Dedifferentiated amniotic fluid mesenchymal stem cell (primary cell): Measurements from ENCODE around the gene JADE2.

ENCODE experiments used
- DNase-seq: peaks from one replicate; pipeline ENCODE4 v3.0.0-alpha.2; 2016; ENCODE audit errors: extremely low spot score

The JADE2 gene

DNA sequence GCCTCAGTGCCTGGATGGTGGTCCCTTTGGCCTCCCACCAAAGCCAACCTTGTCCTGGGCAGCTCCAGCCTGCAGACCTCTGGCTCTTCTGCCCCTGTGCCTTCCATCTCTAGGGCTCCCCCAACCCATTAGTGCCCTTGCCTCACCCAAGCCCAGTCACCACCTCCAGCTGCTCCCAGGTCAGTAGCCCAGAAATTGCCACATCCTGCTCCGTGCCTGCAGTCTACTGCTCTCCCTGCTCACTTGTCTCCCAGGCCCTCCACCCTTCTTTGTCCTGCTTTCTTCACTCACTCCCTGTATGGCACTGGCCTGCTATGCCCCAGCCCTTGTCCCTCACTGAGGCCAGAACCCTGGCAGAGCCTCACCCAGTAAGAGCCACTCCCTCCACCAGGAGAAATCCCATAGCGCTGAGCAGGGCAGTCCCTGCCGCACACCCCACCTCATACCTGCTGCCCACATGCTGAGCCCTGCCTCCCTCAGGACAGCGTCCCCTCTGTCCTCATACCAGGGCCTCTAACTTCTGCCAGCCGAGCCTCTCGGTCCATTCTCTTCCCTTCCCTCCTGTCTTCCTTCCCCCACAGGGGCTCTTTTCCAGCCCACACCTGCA lies 44.4 kb downstream of the JADE2 start:
- DNase-seq, result no peak

DNA sequence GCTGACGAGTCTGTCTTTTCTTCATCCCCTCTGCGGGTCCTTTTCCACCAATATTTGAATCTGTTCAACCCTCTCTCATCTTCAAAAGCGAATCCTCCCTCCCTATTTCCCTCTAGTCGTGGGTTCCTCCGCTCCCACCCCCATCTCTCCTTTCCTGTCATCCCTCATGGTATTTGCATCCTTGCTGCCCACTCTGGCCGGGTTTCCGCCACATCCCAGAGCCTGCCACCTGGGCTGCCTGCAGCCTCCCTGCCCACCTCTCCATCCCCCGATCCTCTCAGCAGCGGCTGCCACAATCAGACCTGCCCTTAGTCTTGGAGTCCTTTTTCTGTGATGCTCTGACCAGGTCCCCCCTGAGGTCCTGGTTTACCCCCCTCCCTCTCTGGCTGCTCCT lies 44.9 kb downstream of the JADE2 start:
- DNase-seq, result no peak

DNA sequence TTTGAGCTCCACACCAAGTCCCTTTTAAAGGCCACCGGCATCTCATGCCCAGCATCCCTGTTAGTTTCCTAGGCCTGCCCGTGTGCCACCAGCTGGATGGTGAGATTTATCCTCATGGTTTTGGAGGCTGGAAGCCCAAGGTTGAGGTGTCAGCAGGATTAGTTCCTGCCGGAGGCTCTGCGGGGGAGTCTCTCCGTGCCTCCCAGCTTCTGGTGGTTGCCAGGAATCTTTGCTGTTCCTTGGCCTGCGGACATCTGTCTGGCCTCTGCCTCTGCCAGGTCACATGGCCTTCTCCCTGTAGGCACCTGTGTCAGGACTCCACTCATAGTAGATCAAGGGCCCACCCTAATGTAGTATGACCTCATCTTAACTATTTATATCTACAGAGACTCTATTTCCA lies 45.4 kb downstream of the JADE2 start:
- DNase-seq, result no peak

DNA sequence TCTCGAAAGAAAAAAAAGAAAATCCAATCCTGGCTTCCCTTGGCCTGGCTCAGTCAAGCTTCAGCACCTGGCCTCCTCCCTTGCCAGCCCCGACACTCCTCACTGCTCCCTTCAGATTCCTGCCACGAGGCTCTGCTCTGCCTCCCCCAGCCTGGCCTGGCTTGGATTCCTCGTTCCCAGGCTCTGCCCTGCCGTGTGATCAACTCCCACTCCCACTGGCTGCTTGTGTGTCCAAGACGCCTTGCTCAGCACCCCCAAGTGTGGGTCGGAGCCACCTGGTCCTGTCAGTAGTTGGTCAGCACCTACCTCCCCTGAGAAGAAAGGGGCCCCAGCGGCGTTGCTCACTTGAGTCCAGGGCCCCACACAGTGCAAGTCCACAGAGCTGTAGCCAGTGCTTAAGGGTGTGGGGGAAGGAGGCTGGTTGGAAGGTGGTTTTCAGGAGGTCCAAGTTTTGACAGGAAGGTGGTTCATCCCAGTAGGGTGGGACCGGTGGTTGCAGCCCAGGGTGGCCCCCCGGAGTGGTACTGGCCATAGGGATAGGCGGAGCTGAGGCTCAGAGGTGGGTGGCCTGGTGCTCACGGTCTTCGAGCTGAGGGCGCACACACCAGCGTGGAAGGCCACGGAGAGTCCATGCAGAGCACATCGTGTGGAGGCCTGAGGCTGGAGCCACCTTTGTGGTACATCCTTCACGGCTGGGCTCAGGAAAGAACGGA lies 46.4 kb downstream of the JADE2 start:
- no peak for DNase-seq

DNA sequence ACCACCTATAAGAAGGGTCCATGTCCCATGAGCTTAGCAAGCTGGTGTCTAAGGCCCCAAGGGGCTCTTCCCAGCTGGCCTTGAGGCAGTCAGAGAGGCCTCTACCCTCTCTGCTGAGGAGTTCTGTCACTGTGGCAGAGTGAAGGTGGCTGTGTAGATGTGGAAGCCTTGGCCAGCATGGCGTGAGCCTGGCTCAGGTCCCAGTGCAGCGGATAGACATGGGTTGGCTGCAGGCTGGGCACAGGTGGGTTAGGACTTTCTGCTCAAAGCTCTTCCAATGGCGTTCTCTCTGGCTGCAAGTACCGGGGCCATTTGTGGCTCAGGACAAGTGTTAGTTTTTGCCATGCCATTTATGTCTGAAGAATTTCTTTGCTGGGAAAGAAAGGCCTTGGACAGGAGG lies 47.3 kb downstream of the JADE2 start:
- DNase-seq, result no peak

DNA sequence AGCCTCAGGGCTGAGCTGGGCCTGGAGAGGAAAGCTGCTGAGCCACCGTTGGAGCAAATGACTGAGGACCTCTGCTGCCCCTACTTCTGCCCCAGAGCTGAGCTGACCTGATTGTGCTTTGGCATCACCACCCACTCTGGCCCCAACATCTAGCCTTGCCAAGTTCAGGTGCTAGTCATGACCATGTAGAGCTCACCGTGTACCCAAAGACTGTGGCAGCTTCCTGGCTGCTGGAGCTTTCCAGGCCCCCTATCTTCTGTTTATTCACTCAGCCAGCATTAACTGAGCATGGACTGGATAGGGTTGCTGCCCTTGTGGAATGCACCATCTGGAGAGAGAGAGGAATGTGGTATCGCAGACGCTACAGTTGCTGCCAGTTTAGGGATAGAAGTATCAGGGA lies 49.1 kb downstream of the JADE2 start:
- peak; percentile 33 for DNase-seq

DNA sequence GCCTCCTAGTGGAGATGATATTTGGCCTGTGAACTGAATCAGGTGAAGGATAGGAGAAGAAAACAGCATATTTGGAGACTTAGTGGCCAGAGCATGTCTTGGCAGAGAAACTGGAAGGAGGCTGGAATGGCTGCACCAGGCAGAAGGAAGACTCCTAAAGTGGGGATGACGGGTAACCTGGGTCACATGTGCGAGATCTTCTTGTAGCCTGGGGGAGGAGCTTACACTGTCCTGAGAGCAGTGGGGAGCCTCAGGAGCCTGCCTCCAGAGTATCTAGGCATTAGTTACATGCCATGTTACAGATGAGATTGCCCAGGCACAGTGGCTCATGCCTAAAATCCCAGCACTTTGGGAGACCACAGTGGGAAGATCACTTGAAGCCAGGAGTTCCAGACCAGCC lies 49.8 kb downstream of the JADE2 start:
- no peak for DNase-seq

DNA sequence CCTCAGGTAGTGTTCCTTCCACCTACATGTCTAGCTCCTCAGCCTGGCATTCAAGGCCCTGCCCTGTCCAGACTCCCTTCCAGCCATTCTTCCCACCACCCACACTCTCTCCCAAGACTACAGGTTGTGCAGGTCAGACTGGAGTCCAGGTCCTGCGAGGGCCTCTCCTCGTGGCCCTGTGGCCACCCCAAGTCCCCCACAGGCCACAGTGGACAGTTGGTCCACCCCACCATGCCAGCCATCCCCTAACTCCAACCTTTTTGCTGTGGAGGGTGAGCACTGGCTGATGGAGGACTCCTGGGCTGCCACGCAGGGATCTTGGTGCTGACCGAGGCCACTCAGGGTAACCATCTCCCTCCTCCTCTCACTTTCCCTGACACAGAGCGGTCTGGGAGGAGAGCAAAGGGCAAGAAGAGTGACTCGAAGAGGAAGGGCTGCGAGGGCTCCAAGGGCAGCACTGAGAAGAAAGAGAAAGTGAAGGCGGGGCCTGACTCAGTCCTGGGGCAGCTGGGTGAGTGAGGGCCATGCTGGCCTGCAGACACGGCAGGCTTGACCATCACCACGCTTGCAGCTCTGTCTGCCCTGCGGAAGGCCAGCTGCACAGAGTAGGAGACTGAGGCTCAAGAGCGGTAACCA lies 51.0 kb downstream of the JADE2 start:
- no peak for DNase-seq

DNA sequence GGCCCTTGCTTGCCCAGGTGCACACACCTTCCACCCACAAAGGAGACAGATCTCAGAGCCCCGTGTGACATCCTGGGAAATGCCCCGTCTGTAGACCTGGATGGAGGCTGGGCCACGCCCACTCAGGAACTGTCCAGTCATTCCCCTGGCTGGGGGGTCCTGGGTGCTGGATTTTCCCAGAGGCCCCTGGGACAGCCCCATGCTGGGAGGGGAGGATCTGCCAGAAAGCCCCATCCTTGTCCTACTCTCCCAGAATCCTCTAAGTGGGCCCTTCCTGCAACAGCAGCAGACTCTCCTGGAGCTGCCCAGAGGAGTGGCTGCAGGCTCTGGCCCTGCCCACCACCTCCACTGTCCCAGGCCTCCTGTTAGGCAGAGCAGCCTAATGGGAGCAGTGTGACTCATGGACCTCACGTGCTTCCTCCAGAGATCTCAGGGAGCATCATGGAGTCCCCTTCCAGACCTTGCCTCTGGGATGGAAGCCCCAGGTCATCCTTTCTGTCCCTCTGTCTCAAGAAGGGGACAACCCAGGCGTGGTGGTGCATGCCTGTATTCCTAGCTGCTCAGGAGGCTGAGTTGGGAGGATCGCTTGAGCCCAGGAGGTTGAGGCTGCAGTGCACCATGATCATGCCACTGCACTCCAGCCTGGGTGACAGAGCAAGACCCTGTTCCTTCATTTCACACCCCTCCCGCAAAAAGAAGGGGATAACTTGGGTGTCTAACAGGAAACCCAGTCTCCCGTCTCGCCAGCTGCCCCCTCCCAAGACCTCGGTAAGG lies 51.7 kb downstream of the JADE2 start:
- DNase-seq, result no peak

DNA sequence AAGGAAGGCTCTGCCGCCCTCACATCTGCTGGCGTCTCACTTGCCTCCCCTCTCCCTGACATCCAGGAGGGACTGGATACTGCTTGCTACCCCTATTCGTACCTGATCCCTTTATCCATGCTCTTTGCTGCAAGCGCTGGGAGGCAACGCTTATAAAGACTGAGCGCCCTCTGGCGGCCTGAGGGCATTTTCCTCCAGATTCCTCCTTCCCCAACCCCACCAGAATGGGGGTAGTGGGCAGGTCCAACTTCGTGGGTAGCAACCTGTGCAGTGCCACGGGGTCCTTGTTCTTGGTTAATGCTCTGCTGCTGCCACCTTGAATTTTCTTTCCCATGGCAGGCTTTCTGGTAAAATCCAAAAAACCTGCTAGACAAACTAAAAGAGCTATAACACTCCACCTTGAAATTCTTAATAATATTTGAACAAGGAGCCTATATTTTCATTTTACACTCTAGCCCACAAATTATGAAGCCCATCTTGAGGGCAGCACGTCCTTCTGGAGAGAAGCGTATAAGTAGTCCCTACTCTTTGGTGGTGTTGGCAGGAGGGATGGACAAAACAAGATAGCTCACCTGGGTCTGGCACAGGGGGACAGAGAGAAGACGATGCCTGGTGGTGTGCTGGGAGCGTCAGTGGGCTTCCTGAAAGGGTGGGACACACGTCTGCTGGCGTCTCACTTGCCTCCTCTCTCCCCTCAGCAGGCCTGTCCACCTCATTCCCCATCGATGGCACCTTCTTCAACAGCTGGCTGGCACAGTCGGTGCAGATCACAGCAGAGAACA lies 52.5 kb downstream of the JADE2 start:
- peak; percentile 77 for DNase-seq

DNA sequence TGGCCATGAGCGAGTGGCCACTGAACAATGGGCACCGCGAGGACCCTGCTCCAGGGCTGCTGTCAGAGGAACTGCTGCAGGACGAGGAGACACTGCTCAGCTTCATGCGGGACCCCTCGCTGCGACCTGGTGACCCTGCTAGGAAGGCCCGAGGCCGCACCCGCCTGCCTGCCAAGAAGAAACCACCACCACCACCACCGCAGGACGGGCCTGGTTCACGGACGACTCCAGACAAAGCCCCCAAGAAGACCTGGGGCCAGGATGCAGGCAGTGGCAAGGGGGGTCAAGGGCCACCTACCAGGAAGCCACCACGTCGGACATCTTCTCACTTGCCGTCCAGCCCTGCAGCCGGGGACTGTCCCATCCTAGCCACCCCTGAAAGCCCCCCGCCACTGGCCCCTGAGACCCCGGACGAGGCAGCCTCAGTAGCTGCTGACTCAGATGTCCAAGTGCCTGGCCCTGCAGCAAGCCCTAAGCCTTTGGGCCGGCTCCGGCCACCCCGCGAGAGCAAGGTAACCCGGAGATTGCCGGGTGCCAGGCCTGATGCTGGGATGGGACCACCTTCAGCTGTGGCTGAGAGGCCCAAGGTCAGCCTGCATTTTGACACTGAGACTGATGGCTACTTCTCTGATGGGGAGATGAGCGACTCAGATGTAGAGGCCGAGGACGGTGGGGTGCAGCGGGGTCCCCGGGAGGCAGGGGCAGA lies 53.3 kb downstream of the JADE2 start:
- no peak for DNase-seq

DNA sequence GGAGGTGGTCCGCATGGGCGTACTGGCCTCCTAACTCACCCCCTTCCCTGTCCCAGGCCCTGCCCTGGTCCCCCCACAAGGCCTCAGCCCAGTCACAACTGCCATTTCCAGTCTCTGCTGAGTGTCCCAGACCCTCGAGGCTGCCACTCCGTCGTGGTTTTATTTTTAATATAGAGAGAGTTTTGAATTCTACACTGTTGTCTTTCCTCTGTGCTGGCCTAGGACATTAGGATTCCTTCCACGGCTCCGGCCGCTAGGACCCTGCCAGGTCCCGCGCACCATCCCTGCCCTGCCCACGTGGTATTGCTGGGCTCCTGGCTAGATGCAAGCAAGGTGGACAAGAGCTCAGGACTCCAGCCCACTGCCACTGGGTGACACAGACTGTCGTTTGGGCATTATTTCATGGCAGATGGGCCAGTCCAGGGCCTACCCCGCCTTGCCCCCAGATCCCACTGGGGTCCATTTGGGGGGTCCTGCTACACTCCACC lies 53.9 kb downstream of the JADE2 start:
- no peak for DNase-seq

DNA sequence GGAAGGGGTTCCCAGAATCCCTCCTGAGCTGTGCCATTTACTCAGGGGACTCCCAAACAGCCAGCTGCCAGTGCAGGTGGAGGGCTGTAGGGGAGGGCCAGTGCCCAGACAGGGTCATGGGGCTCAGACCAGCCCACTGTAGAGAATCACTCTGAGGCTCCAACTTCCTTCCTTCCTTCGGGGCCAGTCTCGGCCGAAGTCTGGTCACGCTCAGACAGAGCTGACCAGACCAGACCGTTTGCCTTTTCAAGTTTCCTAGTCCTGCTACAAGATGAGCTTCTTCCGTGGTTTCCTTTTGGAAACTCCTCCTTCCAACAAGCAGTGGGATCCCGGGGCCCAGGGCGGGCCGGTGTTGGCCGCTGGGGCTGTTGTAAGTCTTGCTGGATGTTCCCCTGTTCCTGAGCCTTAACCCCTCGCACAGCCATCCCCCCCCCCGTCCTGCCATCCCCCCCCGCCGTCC lies 54.6 kb downstream of the JADE2 start:
- DNase-seq, result no peak

DNA sequence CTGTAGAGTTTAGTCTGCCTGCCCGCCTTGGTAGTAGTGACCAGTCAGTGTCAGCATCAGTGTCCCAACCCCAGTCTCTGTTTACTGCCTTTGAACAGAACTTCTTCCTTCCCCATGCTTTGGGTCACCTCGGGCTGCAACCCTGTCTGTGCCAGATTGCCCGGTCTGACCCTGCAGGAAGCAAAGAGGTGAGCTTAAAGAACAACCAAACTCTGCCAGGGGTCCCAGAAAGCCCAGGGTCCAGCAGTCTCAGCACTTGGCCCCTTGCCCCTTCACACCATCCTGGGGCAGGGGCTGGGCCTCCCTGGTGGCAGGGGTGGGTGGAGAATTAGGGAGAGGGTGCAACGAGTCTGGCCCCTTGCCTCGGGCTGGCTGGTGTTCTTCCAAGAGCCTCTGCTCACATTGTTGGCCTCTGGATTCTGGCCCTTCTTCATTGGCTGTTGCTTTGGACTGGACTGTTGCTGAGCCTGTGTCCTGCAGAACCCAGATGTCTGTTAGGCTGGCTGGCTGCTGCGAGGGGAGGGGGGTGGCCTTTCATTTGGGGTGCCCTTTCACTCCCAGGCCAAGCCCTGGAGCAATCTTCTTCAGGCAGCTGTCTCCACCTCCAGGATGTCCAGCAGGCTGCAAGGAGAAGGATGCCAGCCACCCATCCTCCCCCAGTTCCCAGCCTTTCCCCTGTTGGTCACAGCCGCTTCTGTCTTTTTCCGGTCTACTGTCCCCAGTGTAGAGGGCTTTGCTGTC lies 55.9 kb downstream of the JADE2 start:
- DNase-seq, result no peak

DNA sequence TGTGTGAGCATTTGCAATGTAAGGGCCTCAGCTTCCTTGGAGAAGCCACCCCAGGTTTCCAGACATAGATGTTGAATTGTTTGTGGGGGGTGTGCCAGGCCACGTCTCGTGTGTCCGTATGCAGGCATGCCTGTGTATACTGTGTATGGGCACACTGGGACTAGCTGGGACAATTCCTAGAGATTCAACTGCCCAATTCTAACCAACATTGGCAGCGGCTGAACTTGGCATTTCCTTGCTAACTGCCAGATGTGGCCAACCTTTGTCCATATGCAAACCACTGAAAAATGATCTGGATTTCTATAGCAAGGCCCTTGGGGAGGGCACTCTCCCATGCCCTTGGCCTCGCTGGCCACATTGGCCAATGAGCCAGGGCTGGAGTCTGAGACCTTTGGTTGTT lies 56.8 kb downstream of the JADE2 start:
- DNase-seq, result no peak

DNA sequence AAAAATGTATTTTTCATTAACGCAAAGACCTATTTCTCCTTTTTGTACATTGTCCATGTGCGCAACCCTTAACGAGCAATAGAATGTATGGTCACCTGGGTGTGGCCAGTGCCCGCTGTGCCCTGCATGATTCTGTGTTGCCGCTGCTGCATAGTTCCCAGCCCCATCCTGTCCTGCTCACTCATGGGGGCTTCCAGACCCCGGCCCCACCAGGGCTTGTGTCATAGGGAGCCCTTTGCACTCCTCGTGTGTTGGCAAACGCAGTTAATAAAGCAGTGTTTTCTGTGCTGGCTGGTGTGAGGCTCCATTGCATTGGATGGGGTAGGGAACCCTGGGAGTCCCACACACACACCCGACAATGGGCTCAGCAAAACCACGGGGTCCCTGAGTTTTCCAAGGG lies 57.5 kb downstream of the JADE2 start:
- DNase-seq, result no peak

DNA sequence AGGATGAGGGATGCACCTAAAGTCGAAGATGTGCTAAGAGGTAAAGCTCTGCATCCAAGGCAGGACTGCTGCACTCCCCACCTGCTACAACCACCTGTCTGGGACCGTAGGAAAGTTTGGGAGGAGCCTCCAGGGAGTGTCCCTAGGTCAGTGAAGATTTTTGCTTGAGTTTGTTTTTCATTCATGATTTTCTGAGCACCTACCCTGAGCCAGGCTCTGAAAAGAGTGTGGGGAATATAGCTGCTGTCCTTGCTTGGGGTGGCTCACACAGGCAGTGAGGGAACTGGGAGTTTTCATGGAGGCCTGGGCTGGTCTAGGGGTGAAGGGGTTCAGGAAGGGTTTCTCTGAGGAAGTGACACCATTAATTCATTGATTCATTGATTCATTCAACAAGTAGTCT lies 58.3 kb downstream of the JADE2 start:
- DNase-seq, result no peak

DNA sequence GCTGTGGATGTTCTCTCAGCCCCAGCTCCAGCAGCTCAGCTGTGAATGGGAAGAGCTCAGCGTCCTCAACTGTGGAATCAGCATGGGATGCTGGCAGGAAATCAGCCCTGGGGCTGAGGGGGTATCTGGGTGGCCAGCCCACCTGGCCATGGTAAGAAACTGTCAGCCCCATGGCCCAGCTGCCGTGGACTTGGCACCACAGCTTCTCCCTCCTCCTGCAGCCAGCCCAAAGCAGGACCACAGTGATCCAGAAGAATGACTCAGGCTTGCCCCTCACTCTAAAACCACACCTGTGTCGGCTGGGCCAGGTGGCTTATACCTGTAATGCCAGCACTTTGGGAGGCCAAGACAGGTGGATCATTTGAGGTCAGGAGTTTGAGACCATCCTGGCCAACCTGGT lies 59.2 kb downstream of the JADE2 start:
- no peak for DNase-seq

DNA sequence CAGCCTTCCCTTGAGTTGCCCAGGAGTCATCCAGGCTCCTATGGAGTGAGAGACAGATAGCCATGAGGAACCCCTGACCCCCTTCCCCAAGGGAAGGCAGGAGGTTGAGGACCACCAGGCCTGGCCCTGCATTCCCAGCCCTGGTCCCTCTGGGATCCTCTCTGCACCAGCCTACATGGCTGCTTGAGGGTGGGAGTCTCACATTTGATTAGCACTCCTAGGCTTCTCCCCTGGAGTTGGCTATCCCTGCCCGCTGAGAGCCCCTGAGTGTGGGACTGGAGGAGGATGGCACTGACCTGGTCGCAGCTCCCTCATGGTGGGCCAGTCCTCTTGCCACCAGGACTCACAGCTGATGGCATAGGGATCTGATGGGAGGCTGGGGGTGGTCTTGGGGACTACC lies 60.5 kb downstream of the JADE2 start:
- DNase-seq, result no peak

DNA sequence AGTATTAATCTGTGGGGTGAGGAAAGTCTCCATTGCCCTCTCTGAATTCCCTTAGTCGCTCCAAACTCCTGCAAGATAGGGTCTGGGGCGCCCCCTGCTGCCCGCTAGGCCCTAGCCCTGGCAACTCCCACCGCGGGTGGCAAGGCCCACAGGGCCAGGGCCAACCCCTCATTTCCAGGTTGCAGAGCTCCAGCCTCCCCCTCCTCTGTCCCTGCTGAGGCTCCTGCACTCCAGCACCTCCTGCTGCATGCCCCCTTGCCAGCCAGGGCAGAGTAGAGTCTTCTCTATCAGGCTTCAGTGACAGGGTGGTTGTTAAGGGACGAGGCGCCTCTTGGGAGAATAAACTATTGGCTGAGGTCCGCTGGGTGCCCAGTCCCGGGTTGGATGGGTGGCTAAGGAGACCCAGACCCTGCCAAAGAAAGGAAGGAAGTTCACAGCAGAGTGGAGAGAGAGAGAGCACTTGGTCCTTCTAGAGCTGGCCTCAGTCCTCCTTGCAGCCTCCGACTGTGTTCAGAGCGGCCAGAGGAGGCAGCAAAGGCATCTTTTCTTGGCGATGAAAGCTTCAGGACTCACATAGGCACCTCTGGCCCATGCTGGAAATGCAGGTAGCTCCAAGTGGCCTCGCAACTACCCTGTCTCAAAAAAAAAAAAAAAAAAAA lies 61.5 kb downstream of the JADE2 start:
- peak; percentile 57 for DNase-seq
